Mesenchymal stem cell (in vitro differentiated cells and primary cell): ENCODE data around the gene OR1B1. TPM values are rescaled to one million over a fixed set of nuclear protein-coding genes. Genes with fewer than 3 reads are reported as not detected.

ENCODE experiments used
- DNase-seq: peaks from one replicate; pipeline ENCODE4 v3.0.0-alpha.2; 2013
- H2AFZ ChIP-seq: one replicate; pipeline ENCODE4 v1.6.1; 2013; ENCODE audit warnings: low read depth, mild to moderate bottlenecking, control low read depth, inconsistent platforms, low read length, moderate library complexity
- H2AK5ac ChIP-seq: 2 replicates; pipeline ENCODE4 v1.6.1; 2013; ENCODE audit warnings: low read length, moderate library complexity, mild to moderate bottlenecking, inconsistent platforms; ENCODE audit not compliant: severe bottlenecking
- H2BK120ac ChIP-seq: one replicate; pipeline ENCODE4 v1.6.1; 2013; ENCODE audit warnings: low read depth, mild to moderate bottlenecking, inconsistent platforms, low read length, moderate library complexity
- H2BK12ac ChIP-seq, 2 experiments: one replicate each; pipeline ENCODE4 v1.6.1; 2013; ENCODE audit warnings: inconsistent platforms in 2 of 2, low read length in 2 of 2, mild to moderate bottlenecking in 2 of 2, moderate library complexity in 2 of 2, control low read depth in 1 of 2
- H2BK15ac ChIP-seq: one replicate; pipeline ENCODE4 v1.6.1; 2013; ENCODE audit warnings: mild to moderate bottlenecking, low read depth, inconsistent platforms; ENCODE audit not compliant: poor library complexity, severe bottlenecking
- H2BK5ac ChIP-seq: 2 replicates; pipeline ENCODE4 v1.6.1; 2013; ENCODE audit warnings: low read depth, mild to moderate bottlenecking, low read length, control low read depth, inconsistent platforms; ENCODE audit not compliant: poor library complexity, severe bottlenecking
- H3K14ac ChIP-seq, 2 experiments: one replicate each; pipeline ENCODE4 v1.6.1; 2013; ENCODE audit warnings: inconsistent platforms in 2 of 2, low read length in 2 of 2, control low read depth in 1 of 2, mild to moderate bottlenecking in 1 of 2, moderate library complexity in 1 of 2
- H3K18ac ChIP-seq, 2 experiments: one replicate each; pipeline ENCODE4 v1.6.1; 2013; ENCODE audit warnings: inconsistent platforms in 2 of 2, low read length in 2 of 2, control low read depth in 1 of 2, low read depth in 1 of 2, mild to moderate bottlenecking in 1 of 2
- H3K23ac ChIP-seq, 2 experiments: one replicate each; pipeline ENCODE4 v1.6.1; 2013; ENCODE audit warnings: inconsistent platforms in 2 of 2, low read length in 2 of 2, mild to moderate bottlenecking in 2 of 2, moderate library complexity in 2 of 2, control low read depth in 1 of 2
- H3K27ac ChIP-seq: 2 replicates; pipeline ENCODE4 v1.5.1; 2013; ENCODE audit warnings: mild to moderate bottlenecking, moderate library complexity, low read length, control low read depth, inconsistent platforms; ENCODE audit not compliant: poor library complexity, severe bottlenecking
- H3K27me3 ChIP-seq, 2 experiments: 2 replicates each; pipeline versions ENCODE4 v1.6.1 to v1.7.0; 2013; ENCODE audit warnings: low read length in 2 of 2, mild to moderate bottlenecking in 2 of 2, moderate library complexity in 2 of 2, control low read depth in 1 of 2, inconsistent platforms in 1 of 2; ENCODE audit not compliant: control insufficient read depth in 1 of 2, insufficient read depth in 1 of 2
- H3K36me3 ChIP-seq, 2 experiments: 2 replicates each; pipeline versions ENCODE4 v1.6.1 to v1.7.0; 2013; ENCODE audit warnings: low read length in 2 of 2, control low read depth in 1 of 2, inconsistent platforms in 1 of 2, low read depth in 1 of 2, mild to moderate bottlenecking in 1 of 2; ENCODE audit not compliant: insufficient read depth in 2 of 2, control insufficient read depth in 1 of 2
- H3K4ac ChIP-seq, 2 experiments: one replicate each; pipeline ENCODE4 v1.6.1; 2013; ENCODE audit warnings: inconsistent platforms in 2 of 2, low read length in 2 of 2, mild to moderate bottlenecking in 2 of 2, moderate library complexity in 2 of 2, control low read depth in 1 of 2, low read depth in 1 of 2
- H3K4me1 ChIP-seq: 2 replicates; pipeline ENCODE4 v1.6.1; 2013; ENCODE audit warnings: low read depth, low read length, control low read depth; ENCODE audit not compliant: control insufficient read depth, insufficient read depth
- H3K4me2 ChIP-seq: 2 replicates; pipeline ENCODE4 v1.6.1; 2013; ENCODE audit warnings: low read length, mild to moderate bottlenecking, inconsistent platforms; ENCODE audit not compliant: poor library complexity, severe bottlenecking
- H3K4me3 ChIP-seq, 2 experiments: 2 replicates each; pipeline versions ENCODE4 v1.5.1 to v1.7.0; 2013; ENCODE audit warnings: low read length in 2 of 2, mild to moderate bottlenecking in 2 of 2, control low read depth in 1 of 2, low read depth in 1 of 2; ENCODE audit not compliant: insufficient read depth in 1 of 2
- H3K79me1 ChIP-seq: replicated peaks from 2 replicates; pipeline ENCODE4 v1.6.1; 2013; ENCODE audit warnings: mild to moderate bottlenecking, control low read depth, low read length, inconsistent platforms; ENCODE audit not compliant: poor library complexity, severe bottlenecking
- H3K9ac ChIP-seq: 2 replicates; pipeline ENCODE4 v1.7.0; 2013; ENCODE audit warnings: mild to moderate bottlenecking, low read length, moderate library complexity
- H3K9me3 ChIP-seq: 2 replicates; pipeline ENCODE4 v1.7.0; 2013; ENCODE audit warnings: mild to moderate bottlenecking, low read length; ENCODE audit not compliant: control insufficient read depth
- H4K8ac ChIP-seq: one replicate; pipeline ENCODE4 v1.6.1; 2013; ENCODE audit warnings: inconsistent platforms, mild to moderate bottlenecking, low read length, moderate library complexity
- H4K91ac ChIP-seq: one replicate; pipeline ENCODE4 v1.6.1; 2013; ENCODE audit warnings: mild to moderate bottlenecking, low read length, inconsistent platforms
- WGBS: methylation state at CpG from one replicate; pipeline ENCODE4 v1.1.7; 2013; ENCODE audit warnings: mixed read lengths; 5-methylcytosine and 5-hydroxymethylcytosine counted together
- polyA plus RNA-seq, 2 experiments: library from polyadenylated mRNA; stranded (reverse); fragments of 200-250 nt; gene quantifications; one replicate each; pipeline ENCODE4 v1.2.3, GENCODE V29; 2013

The OR1B1 gene
- polyA plus RNA-seq (2013, experiment 1 of 2), result not detected
- not detected for polyA plus RNA-seq (2013, experiment 2 of 2)

DNA sequence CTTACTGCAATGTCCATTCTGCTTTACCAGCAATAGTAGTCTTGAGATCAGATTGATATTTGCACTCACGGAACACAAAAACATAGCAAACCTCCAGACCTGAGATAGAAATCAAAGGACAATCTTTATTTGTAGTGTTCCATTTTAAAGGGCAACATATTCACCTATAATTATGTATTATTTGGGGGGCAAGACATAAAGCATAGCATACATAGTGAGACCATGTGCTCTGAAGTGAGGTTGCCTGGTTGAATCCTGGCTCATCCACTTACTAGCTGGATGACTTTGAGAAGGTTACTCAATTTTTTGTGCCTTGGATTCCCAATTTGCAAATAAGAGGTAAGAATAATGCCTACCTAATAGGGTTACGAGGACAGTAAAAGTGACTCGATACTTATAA is at the start of gene OR1B1:
OR1B1 (minus strand) TSS at position 101 of the 400 bp plus-strand sequence.
- Histone ChIP-seq H3K4me3 (no peak within 1 kb of the TSS), H2AFZ (no peak within 1 kb of the TSS), H3K79me1 (no peaks in the 10 kb centered on the region), H2BK15ac (no peak within 1 kb of the TSS), H2BK120ac (no peak within 1 kb of the TSS), H2BK5ac (no peak within 1 kb of the TSS), H3K27ac (no peak within 1 kb of the TSS), H3K14ac (no peak within 1 kb of the TSS), H3K36me3 (no peaks in the 10 kb centered on the region), H3K9me3 (peaks cover 17% of the 10 kb centered on the region), H2AK5ac (no peak within 1 kb of the TSS), H3K27me3 (peaks cover 0 to 3% of the 10 kb centered on the region in 2 experiments), H3K18ac (no peak within 1 kb of the TSS), H4K8ac (no peak within 1 kb of the TSS), H3K4ac (no peak within 1 kb of the TSS), H3K23ac (no peak within 1 kb of the TSS), H4K91ac (no peak within 1 kb of the TSS), H3K4me2 (no peak within 1 kb of the TSS), H3K4me1 (no peaks in the 10 kb centered on the region), H2BK12ac (no peak within 1 kb of the TSS), H3K9ac (no peak within 1 kb of the TSS)
- no peak for DNase-seq
- no CpG with 5 or more reads among the region's 3 CpGs for WGBS

DNA sequence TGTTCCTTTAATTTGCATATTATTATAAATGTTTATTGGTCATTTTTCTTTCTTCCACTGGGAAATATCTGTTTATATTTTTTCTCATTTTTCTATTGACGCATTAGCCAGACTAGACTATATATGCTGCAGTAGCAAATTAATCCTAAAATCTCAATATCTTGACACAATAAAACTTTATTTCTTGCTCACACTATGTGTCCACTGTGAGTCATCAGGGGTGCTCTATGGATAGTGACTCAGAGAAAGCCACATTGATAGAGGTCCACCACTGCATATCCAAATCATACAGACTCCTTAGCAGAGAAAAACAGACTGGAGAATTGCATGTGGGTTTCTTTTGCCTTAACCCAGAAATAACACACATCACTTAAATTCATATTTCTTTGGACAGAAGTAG is 38.3 kb upstream of the OR1B1 start:
- no CpG with 5 or more reads among the region's 1 CpG for WGBS
- Histone ChIP-seq H2BK120ac (no peak overlapping the region), H3K4ac (no peak overlapping the region), H2BK12ac (no peak overlapping the region), H3K27me3 (no peaks in the 10 kb centered on the region), H2AK5ac (no peak overlapping the region), H4K91ac (no peak overlapping the region), H2AFZ (no peak overlapping the region), H3K23ac (no peak overlapping the region), H2BK5ac (no peak overlapping the region), H3K4me3 (no peak overlapping the region), H3K36me3 (no peaks in the 10 kb centered on the region), H3K14ac (no peak overlapping the region), H3K79me1 (no peaks in the 10 kb centered on the region), H3K4me2 (no peak overlapping the region), H3K9ac (no peak overlapping the region), H3K18ac (no peak overlapping the region), H3K9me3 (peaks cover 39% of the 10 kb centered on the region), H4K8ac (no peak overlapping the region), H3K4me1 (no peaks in the 10 kb centered on the region), H3K27ac (no peak overlapping the region), H2BK15ac (no peak overlapping the region)
- DNase-seq, result no peak

DNA sequence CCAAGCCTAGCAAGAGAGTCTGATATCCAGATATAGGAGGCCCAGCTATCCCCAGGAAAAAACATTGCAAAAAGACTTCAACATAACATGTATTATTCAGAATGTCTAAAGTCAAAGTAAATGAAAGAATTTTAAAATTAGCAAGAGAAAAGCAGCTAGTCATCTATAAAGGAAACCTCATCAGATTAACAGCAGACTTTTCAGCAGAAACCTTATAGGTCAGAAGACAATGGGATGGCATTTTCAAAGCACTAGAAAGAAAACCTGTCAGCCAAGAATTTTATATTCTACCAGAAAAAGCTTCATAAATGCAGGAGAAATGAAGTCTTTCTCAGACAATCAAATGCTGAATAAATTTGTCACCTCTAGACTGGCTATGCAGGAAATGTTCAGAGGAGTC is 27.4 kb upstream of the OR1B1 start:
- Histone ChIP-seq H2BK15ac (no peak overlapping the region), H3K79me1 (no peaks in the 10 kb centered on the region), H3K23ac (no peak overlapping the region), H2BK120ac (no peak overlapping the region), H3K36me3 (no peaks in the 10 kb centered on the region), H2BK5ac (no peak overlapping the region), H2AFZ (no peak overlapping the region), H3K4me3 (no peak overlapping the region), H3K18ac (no peak overlapping the region), H3K27me3 (no peaks in the 10 kb centered on the region), H3K9me3 (peaks cover 60% of the 10 kb centered on the region), H4K8ac (no peak overlapping the region), H3K9ac (no peak overlapping the region), H3K4ac (no peak overlapping the region), H3K27ac (no peak overlapping the region), H2AK5ac (no peak overlapping the region), H3K4me2 (no peak overlapping the region), H3K4me1 (no peaks in the 10 kb centered on the region), H2BK12ac (no peak overlapping the region), H3K14ac (no peak overlapping the region), H4K91ac (no peak overlapping the region)
- DNase-seq, result no peak

DNA sequence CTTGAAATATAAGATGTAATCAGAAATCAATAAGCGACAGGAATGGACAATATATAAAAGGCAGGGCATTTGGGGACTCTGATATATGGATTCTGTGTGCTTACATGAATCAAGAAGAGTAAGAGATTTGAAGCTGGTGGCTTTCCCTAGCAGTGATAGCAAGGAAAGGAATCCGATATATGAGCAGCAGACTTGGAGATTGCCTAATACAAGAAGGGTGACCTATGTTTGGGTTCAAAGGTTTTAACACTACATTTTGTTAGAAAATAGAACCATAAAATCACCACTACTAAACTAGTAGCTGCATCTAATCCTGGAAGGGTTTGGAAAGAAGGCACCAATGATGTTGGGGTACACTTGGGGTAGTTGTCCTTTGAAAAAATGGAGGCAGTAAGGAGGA is 15.1 kb upstream of the OR1B1 start:
- Histone ChIP-seq H2BK12ac (no peak overlapping the region), H3K27ac (no peak overlapping the region), H3K9me3 (peaks cover 27% of the 10 kb centered on the region), H2BK15ac (no peak overlapping the region), H3K27me3 (no peaks in the 10 kb centered on the region), H3K4me2 (no peak overlapping the region), H2BK5ac (no peak overlapping the region), H2BK120ac (no peak overlapping the region), H3K79me1 (no peaks in the 10 kb centered on the region), H3K14ac (no peak overlapping the region), H3K4me1 (no peaks in the 10 kb centered on the region), H3K4me3 (no peak overlapping the region), H3K36me3 (no peaks in the 10 kb centered on the region), H4K8ac (no peak overlapping the region), H3K4ac (no peak overlapping the region), H2AK5ac (no peak overlapping the region), H3K18ac (no peak overlapping the region), H4K91ac (no peak overlapping the region), H3K9ac (no peak overlapping the region), H3K23ac (no peak overlapping the region), H2AFZ (no peak overlapping the region)
- 41% methylated on average over 1 of the region's 2 CpGs for WGBS
- no peak for DNase-seq
